GM23248 (cell line): Measurements from ENCODE around the gene CLEC19A. TPM values are rescaled to one million over a fixed set of nuclear protein-coding genes. Genes with fewer than 3 reads are reported as not detected.

Experiments
- DNase-seq: peaks from one replicate; pipeline ENCODE4 v3.0.0-alpha.2; 2015
- H2AFZ ChIP-seq: fragments of 200-600 bp; sonication (generic); 2 replicates; pipeline ENCODE4 v1.6.1; 2016; ENCODE audit warnings: antibody characterized with exemption
- H3F3A ChIP-seq: fragments of 200-600 bp; sonication (generic); 2 replicates; pipeline ENCODE4 v1.6.1; 2016; ENCODE audit warnings: mild to moderate bottlenecking, antibody characterized with exemption, mixed run types; ENCODE audit not compliant: insufficient read depth
- H3K27ac ChIP-seq: fragments of 200-600 bp; sonication (generic); 2 replicates; pipeline ENCODE4 v1.5.1; 2016; ENCODE audit warnings: mild to moderate bottlenecking
- H3K27me3 ChIP-seq: fragments of 200-600 bp; sonication (generic); replicated peaks from 2 replicates; pipeline ENCODE4 v1.6.1; 2016; ENCODE audit warnings: mild to moderate bottlenecking; ENCODE audit not compliant: insufficient read depth
- H3K36me3 ChIP-seq: fragments of 200-600 bp; sonication (generic); 2 replicates; pipeline ENCODE4 v1.6.1; 2016; ENCODE audit warnings: low read depth, mild to moderate bottlenecking
- H3K4me1 ChIP-seq: fragments of 200-600 bp; sonication (generic); 2 replicates; pipeline ENCODE4 v1.6.1; 2016; ENCODE audit warnings: mild to moderate bottlenecking; ENCODE audit not compliant: insufficient read depth
- H3K4me2 ChIP-seq: fragments of 200-600 bp; sonication (generic); one replicate; pipeline ENCODE4 v1.6.1; 2016; ENCODE audit warnings: mild to moderate bottlenecking; ENCODE audit not compliant: unreplicated experiment
- H3K4me3 ChIP-seq: fragments of 200-600 bp; sonication (generic); 2 replicates; pipeline ENCODE4 v1.5.1; 2016; ENCODE audit warnings: mild to moderate bottlenecking
- H3K79me2 ChIP-seq: fragments of 200-600 bp; sonication (generic); 2 replicates; pipeline ENCODE4 v1.6.1; 2016; ENCODE audit warnings: mild to moderate bottlenecking; ENCODE audit not compliant: insufficient read depth
- H3K9ac ChIP-seq: fragments of 200-600 bp; sonication (generic); 2 replicates; pipeline ENCODE4 v1.6.1; 2016; ENCODE audit warnings: mild to moderate bottlenecking
- H3K9me2 ChIP-seq: fragments of 200-600 bp; sonication (generic); 2 replicates; pipeline ENCODE4 v1.6.1; 2016; ENCODE audit warnings: mixed run types, mild to moderate bottlenecking, moderate library complexity; ENCODE audit not compliant: insufficient read depth
- H3K9me3 ChIP-seq: fragments of 200-600 bp; sonication (generic); one replicate; pipeline ENCODE4 v1.6.1; 2017; ENCODE audit warnings: low read depth
- H4K20me1 ChIP-seq: fragments of 200-600 bp; sonication (generic); 2 replicates; pipeline ENCODE4 v1.6.0; 2016; ENCODE audit not compliant: insufficient read depth
- EZH2 ChIP-seq: fragments of 200-600 bp; sonication (generic); IDR thresholded peaks from 2 replicates; pipeline ENCODE4 v1.6.1; 2018; ENCODE audit warnings: antibody characterized with exemption, mild to moderate bottlenecking; ENCODE audit not compliant: insufficient read depth, poor library complexity, severe bottlenecking
- EZH2phosphoT487 ChIP-seq: fragments of 200-600 bp; sonication (generic); IDR thresholded peaks from 2 replicates; pipeline ENCODE4 v1.6.1; 2018; ENCODE audit warnings: antibody characterized with exemption, moderate library complexity, mild to moderate bottlenecking, low read depth; ENCODE audit not compliant: insufficient read depth
- WGBS, 2 experiments: methylation state at CpG; one replicate each; pipeline ENCODE4 v1.1.6; 2015 to 2017; ENCODE audit warnings: low lambda C conversion rate in 2 of 2, low coverage in 1 of 2; ENCODE audit errors: missing lambda C conversion rate in 2 of 2; 5-methylcytosine and 5-hydroxymethylcytosine counted together
- in situ Hi-C: fragments of 300-500 bp; cut with MboI; formaldehyde crosslinking; loops from 2 replicates; pipeline ENCODE4 v1.15.0; 2020
- polyA plus RNA-seq: library from polyadenylated mRNA; unstranded; fragments of >200 nt; fragmentation: Nextera tagmentation; extraction: Ambion mirVana; gene quantifications from 2 replicates; pipeline ENCODE4 v1.2.1, GENCODE V29; 2016
- total RNA-seq: library from RNA; depleted of rRNA; stranded (reverse); fragments of >200 nt; shearing (Covaris generic); gene quantifications from 2 replicates; pipeline ENCODE4 v1.2.3, GENCODE V29; 2014

CLEC19A gene
- total and polyA plus RNA-seq, 2 experiments from 2014 or later = not detected

GRCh38 chr16:19295393-19295792 lies 9.9 kb downstream of the CLEC19A start:
- Histone ChIP-seq H3K27me3 (no peaks in the 10 kb centered on the region), H3K9ac (no peak overlapping the region), H3K27ac (no peak overlapping the region), H3K9me3 (no peaks in the 10 kb centered on the region), H3K4me2 (no peak overlapping the region), H3K36me3 (no peaks in the 10 kb centered on the region), H4K20me1 (no peaks in the 10 kb centered on the region), H2AFZ (no peak overlapping the region), H3K4me3 (no peak overlapping the region), H3F3A (no peaks in the 10 kb centered on the region), H3K4me1 (no peaks in the 10 kb centered on the region), H3K79me2 (no peaks in the 10 kb centered on the region), H3K9me2 (no peaks in the 10 kb centered on the region)
- no peak for TF ChIP-seq EZH2phosphoT487
- no peak for TF ChIP-seq EZH2
- in situ Hi-C loops = no loop called here
- DNase-seq = no peak
- WGBS, 2 experiments = 21 to 43% methylated on average over 2 of the region's 2 CpGs

- in situ Hi-C loops = no loop called here
- no peak overlapping the region for H3K9ac ChIP-seq
- no peaks in the 10 kb centered on the region for H3K79me2 ChIP-seq
- H3K4me2 ChIP-seq = no peak overlapping the region
- H4K20me1 ChIP-seq = no peaks in the 10 kb centered on the region
- no peaks in the 10 kb centered on the region for H3K36me3 ChIP-seq
- H3F3A ChIP-seq = no peaks in the 10 kb centered on the region
- TF ChIP-seq EZH2 (no peak), EZH2phosphoT487 (no peak)
- no peaks in the 10 kb centered on the region for H3K9me2 ChIP-seq
- no peak overlapping the region for H3K4me3 ChIP-seq
- 41 to 44% methylated on average over 1 of the region's 1 CpG for WGBS, 2 experiments
- no peaks in the 10 kb centered on the region for H3K27me3 ChIP-seq
- no peak overlapping the region for H2AFZ ChIP-seq
- H3K9me3 ChIP-seq = no peaks in the 10 kb centered on the region
- H3K4me1 ChIP-seq = no peaks in the 10 kb centered on the region
- no peak overlapping the region for H3K27ac ChIP-seq
- no peak for DNase-seq
These were observed 11.9 kb downstream of the CLEC19A start for GRCh38 chr16:19297454-19297853.

- H3K4me1 ChIP-seq = no peaks in the 10 kb centered on the region
- H4K20me1 ChIP-seq = no peaks in the 10 kb centered on the region
- no peaks in the 10 kb centered on the region for H3K9me3 ChIP-seq
- no peaks in the 10 kb centered on the region for H3K79me2 ChIP-seq
- no peaks in the 10 kb centered on the region for H3K27me3 ChIP-seq
- in situ Hi-C loops = no loop called here
- H3K27ac ChIP-seq = no peak overlapping the region
- no peak for TF ChIP-seq EZH2phosphoT487
- no peak for TF ChIP-seq EZH2
- DNase-seq = no peak
- no peaks in the 10 kb centered on the region for H3F3A ChIP-seq
- no peak overlapping the region for H3K4me2 ChIP-seq
- no peaks in the 10 kb centered on the region for H3K9me2 ChIP-seq
- no peak overlapping the region for H2AFZ ChIP-seq
- 20 to 27% methylated on average over 2 of the region's 2 CpGs for WGBS, 2 experiments
- no peaks in the 10 kb centered on the region for H3K36me3 ChIP-seq
- no peak overlapping the region for H3K9ac ChIP-seq
- no peak overlapping the region for H3K4me3 ChIP-seq
These were observed 14.0 kb downstream of the CLEC19A start for GRCh38 chr16:19299565-19299964.

- H3K9me3 ChIP-seq = no peaks in the 10 kb centered on the region
- WGBS, 2 experiments = 0% methylated on average over 1 of the region's 1 CpG
- no peaks in the 10 kb centered on the region for H4K20me1 ChIP-seq
- H3K27me3 ChIP-seq = no peaks in the 10 kb centered on the region
- H3K9ac ChIP-seq = no peak overlapping the region
- H3K4me3 ChIP-seq = no peak overlapping the region
- no peaks in the 10 kb centered on the region for H3K9me2 ChIP-seq
- in situ Hi-C loops = no loop called here
- no peaks in the 10 kb centered on the region for H3K36me3 ChIP-seq
- TF ChIP-seq EZH2phosphoT487 = no peak
- no peak overlapping the region for H2AFZ ChIP-seq
- H3K27ac ChIP-seq = no peak overlapping the region
- H3K4me1 ChIP-seq = no peaks in the 10 kb centered on the region
- no peaks in the 10 kb centered on the region for H3K79me2 ChIP-seq
- DNase-seq = no peak
- no peak overlapping the region for H3K4me2 ChIP-seq
- no peaks in the 10 kb centered on the region for H3F3A ChIP-seq
These were observed 16.4 kb downstream of the CLEC19A start for GRCh38 chr16:19301931-19302330.

GRCh38 chr16:19304750-19305149 lies 19.2 kb downstream of the CLEC19A start:
- Histone ChIP-seq H2AFZ (no peak overlapping the region), H3K9me2 (no peaks in the 10 kb centered on the region), H3K79me2 (no peaks in the 10 kb centered on the region), H3F3A (no peaks in the 10 kb centered on the region), H3K9ac (no peak overlapping the region), H3K36me3 (no peaks in the 10 kb centered on the region), H3K27me3 (no peaks in the 10 kb centered on the region), H4K20me1 (no peaks in the 10 kb centered on the region), H3K9me3 (no peaks in the 10 kb centered on the region), H3K4me3 (no peak overlapping the region), H3K27ac (no peak overlapping the region), H3K4me1 (no peaks in the 10 kb centered on the region), H3K4me2 (no peak overlapping the region)
- WGBS, 2 experiments = 19 to 27% methylated on average over 2 of the region's 2 CpGs
- DNase-seq = no peak
- TF ChIP-seq EZH2 = no peak
- no peak for TF ChIP-seq EZH2phosphoT487
- in situ Hi-C loops = no loop called here
